Colonic mucosa (tissue), 4 donors: ENCODE measurements around the gene POC1A. TPM values are rescaled to one million over a fixed set of nuclear protein-coding genes. Genes with fewer than 3 reads are reported as not detected.

ENCODE experiments used
- DNase-seq: peaks from one replicate; pipeline ENCODE4 v3.0.0-alpha.2; 2020
- H3K27ac ChIP-seq: fragments of 200-600 bp; one replicate; pipeline ENCODE4 v1.8.0; 2021
- H3K27me3 ChIP-seq: fragments of 200-600 bp; one replicate; pipeline ENCODE4 v1.8.0; 2021
- H3K36me3 ChIP-seq: fragments of 200-600 bp; one replicate; pipeline ENCODE4 v1.8.0; 2021
- H3K4me1 ChIP-seq: fragments of 200-600 bp; one replicate; pipeline ENCODE4 v1.8.0; 2021; ENCODE audit warnings: mild to moderate bottlenecking
- H3K4me3 ChIP-seq: fragments of 200-600 bp; one replicate; pipeline ENCODE4 v1.8.0; 2021
- H3K9ac ChIP-seq, 2 donors: one replicate each; pipeline ENCODE4 v1.7.0; 2013; ENCODE audit warnings: control low read depth in 2 of 2, low read depth in 2 of 2, low read length in 2 of 2
- H3K9me3 ChIP-seq: fragments of 200-600 bp; one replicate; pipeline ENCODE4 v1.8.0; 2021
- CTCF ChIP-seq: fragments of 200-600 bp; IDR thresholded peaks from one replicate; pipeline ENCODE4 v1.8.0; 2022; ENCODE audit warnings: antibody characterized with exemption, mild to moderate bottlenecking
- intact Hi-C: fragments of 100-400 bp; cut with DNase I; formaldehyde crosslinking; loops from one replicate; pipeline ENCODE4 v1.14.1; 2022
- total RNA-seq, 2 donors: library from RNA; stranded (reverse); fragmentation: NEBNext Ultra II Directional in 1 of 2; extraction: Animal tissue kit (Norgen Biotek cat#: 25700) in 1 of 2; gene quantifications; one replicate each; pipeline ENCODE4 v1.2.1, GENCODE V29; 2021
- donor health status: healthy.
- donor health status: DM: no; HTN: no; CAD: no.
- donor health status: DM: no; HTN: no; CAD: no.

Gene POC1A
- total RNA-seq, 2 donors from 2014 or later, result 7.6 to 33.7 TPM

GRCh38 chr3:52057812-52058495 lies 96.3 kb downstream of the POC1A start:
- no peak for DNase-seq
- Histone ChIP-seq H3K9ac (peak overlapping the region; percentile 52 to 70), H3K27me3 (no peaks in the 10 kb centered on the region), H3K4me1 (peaks cover 6% of the 10 kb centered on the region), H3K4me3 (peak overlapping the region; percentile 44), H3K36me3 (no peaks in the 10 kb centered on the region), H3K9me3 (no peaks in the 10 kb centered on the region), H3K27ac (peak overlapping the region; percentile 38)
- intact Hi-C loops, result no loop called here
- no peak for TF ChIP-seq CTCF

GRCh38 chr3:52056968-52057811 lies 97.0 kb downstream of the POC1A start:
- H3K36me3 ChIP-seq, result no peaks in the 10 kb centered on the region
- intact Hi-C loops, result no loop called here
- DNase-seq, result peak; percentile 100
- no peaks in the 10 kb centered on the region for H3K27me3 ChIP-seq
- TF ChIP-seq CTCF, result no peak
- peak overlapping the region; percentile 87 to 91 for H3K9ac ChIP-seq
- peak overlapping the region; percentile 59 for H3K4me3 ChIP-seq
- H3K9me3 ChIP-seq, result no peaks in the 10 kb centered on the region
- H3K4me1 ChIP-seq, result peaks cover 6% of the 10 kb centered on the region
- peak overlapping the region; percentile 88 for H3K27ac ChIP-seq

GRCh38 chr3:52056521-52056967 lies 97.7 kb downstream of the POC1A start, which contains the start of gene DUSP7:
DUSP7 (minus strand) TSS chr3:52056571; CDS start chr3:52056366, 205 bp downstream.
- no peak for TF ChIP-seq CTCF
- no peaks in the 10 kb centered on the region for H3K27me3 ChIP-seq
- H3K36me3 ChIP-seq, result no peaks in the 10 kb centered on the region
- peaks cover 9% of the 10 kb centered on the region for H3K4me1 ChIP-seq
- DNase-seq, result peak; percentile 70
- peak within 1 kb of the TSS; percentile 71 for H3K4me3 ChIP-seq
- peak within 1 kb of the TSS; percentile 88 for H3K27ac ChIP-seq
- no peaks in the 10 kb centered on the region for H3K9me3 ChIP-seq
- intact Hi-C loops, result no loop called here
- peak within 1 kb of the TSS; percentile 87 to 93 for H3K9ac ChIP-seq

- Histone ChIP-seq H3K36me3 (no peaks in the 10 kb centered on the region), H3K9ac (peak overlapping the region; percentile 86 to 93), H3K27me3 (no peaks in the 10 kb centered on the region), H3K4me3 (peak overlapping the region; percentile 71), H3K4me1 (peaks cover 9% of the 10 kb centered on the region), H3K9me3 (no peaks in the 10 kb centered on the region), H3K27ac (peak overlapping the region; percentile 62)
- DNase-seq, result peak; percentile 36
- intact Hi-C loops, result no loop called here
- no peak for TF ChIP-seq CTCF
Measured at GRCh38 chr3:52055537-52056351, 98.5 kb downstream of the POC1A start.
